Activated T-helper 2 cell treated with anti-CD3 and anti-CD28 coated beads, Interferon-gamma antibody, Interleukin-2, Interleukin-4, amounts not matched to agents 10 μg/mL and 5 μg/mL and 100 μg/mL, durations not matched to agents 14 hours and 24 hours and 36 hours (primary cell): Measurements from ENCODE around the gene ASIC3. TPM values are rescaled to one million over a fixed set of nuclear protein-coding genes. Genes with fewer than 3 reads are reported as not detected.
A peak's percentile ranks its signal among the peaks of the same experiment; 100 is the strongest.
"Not testable (repeated sequence)": the region's sequence is repeated elsewhere in the genome, so short reads cannot be mapped to it uniquely, and the experiment has no call there.

Source experiments
- DNase-seq: peaks from one replicate; pipeline ENCODE4 v3.0.0; 2021; ENCODE audit warnings: low spot score
- H3K27ac Mint-ChIP-seq: one replicate; pipeline ENCODE4 v1.8.0; 2021; ENCODE audit warnings: mixed read lengths
- H3K27me3 Mint-ChIP-seq: one replicate; pipeline ENCODE4 v1.8.0; 2021; ENCODE audit warnings: low read depth, mixed read lengths
- H3K36me3 Mint-ChIP-seq: one replicate; pipeline ENCODE4 v1.8.0; 2021; ENCODE audit warnings: low read depth, mixed read lengths
- H3K4me1 Mint-ChIP-seq: one replicate; pipeline ENCODE4 v1.8.0; 2021; ENCODE audit warnings: low read depth, mixed read lengths
- H3K4me3 Mint-ChIP-seq: one replicate; pipeline ENCODE4 v1.8.0; 2021; ENCODE audit warnings: low read depth, mild to moderate bottlenecking, moderate library complexity, mixed read lengths
- H3K9me3 Mint-ChIP-seq: one replicate; pipeline ENCODE4 v1.8.0; 2021; ENCODE audit warnings: mixed read lengths
- intact Hi-C: fragments of 100-400 bp; cut with micrococcal nuclease; formaldehyde crosslinking; loops from one replicate; pipeline ENCODE4 v1.15.1; 2023
- total RNA-seq: library from RNA; stranded (reverse); gene quantifications from 2 replicates; pipeline ENCODE4 v1.2.3, GENCODE V29; 2022

The ASIC3 gene
- total RNA-seq, 1 donor from 2014 or later: 4.0 TPM

DNA sequence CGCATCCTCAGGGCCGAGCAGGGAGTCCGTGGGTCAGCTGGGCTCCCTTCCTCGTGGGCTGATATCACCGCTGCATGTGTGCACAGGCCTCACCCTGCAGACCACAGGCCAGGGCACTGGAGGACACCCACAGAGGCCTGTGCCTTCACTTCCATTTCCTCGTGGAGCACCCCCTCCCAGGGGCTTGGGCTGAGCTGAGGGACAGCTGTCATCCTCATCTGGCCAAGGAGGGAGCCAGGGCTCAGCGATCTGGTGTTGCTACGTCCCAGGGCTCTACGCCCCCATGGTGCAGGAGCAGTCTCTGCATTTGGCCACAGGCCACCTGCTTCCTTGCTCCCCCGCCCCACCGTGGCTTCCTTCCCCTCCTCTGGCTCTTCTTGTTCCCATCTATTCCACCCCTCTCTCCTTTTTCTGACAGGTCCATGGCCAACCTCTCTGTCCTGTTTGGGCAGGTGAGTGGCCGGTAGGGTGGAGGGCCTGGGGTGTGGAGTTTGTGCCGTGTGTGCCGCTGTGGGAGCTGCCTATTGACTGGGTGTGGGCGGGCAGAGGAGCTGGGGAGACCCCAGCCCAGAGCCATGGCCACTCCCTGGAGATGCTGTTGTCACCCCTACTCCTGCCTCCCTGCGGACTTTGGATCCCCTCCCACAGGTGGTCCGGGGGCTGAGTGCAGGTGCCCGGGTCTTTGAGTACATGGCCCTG, 8.3 kb upstream of the ASIC3 start:
- Mint-ChIP-seq H3K4me1 (peaks cover 15% of the 10 kb centered on the region), H3K27ac (peak overlapping the region; percentile 91), H3K4me3 (no peak overlapping the region), H3K9me3 (no peaks in the 10 kb centered on the region), H3K36me3 (peaks cover 19% of the 10 kb centered on the region), H3K27me3 (no peaks in the 10 kb centered on the region)
- intact Hi-C loops: loop anchor here (1.0 kb wide), 2 partner anchors 12 to 18 kb away; partner anchors contain the start of gene ABCB8
- DNase-seq: no peak

DNA sequence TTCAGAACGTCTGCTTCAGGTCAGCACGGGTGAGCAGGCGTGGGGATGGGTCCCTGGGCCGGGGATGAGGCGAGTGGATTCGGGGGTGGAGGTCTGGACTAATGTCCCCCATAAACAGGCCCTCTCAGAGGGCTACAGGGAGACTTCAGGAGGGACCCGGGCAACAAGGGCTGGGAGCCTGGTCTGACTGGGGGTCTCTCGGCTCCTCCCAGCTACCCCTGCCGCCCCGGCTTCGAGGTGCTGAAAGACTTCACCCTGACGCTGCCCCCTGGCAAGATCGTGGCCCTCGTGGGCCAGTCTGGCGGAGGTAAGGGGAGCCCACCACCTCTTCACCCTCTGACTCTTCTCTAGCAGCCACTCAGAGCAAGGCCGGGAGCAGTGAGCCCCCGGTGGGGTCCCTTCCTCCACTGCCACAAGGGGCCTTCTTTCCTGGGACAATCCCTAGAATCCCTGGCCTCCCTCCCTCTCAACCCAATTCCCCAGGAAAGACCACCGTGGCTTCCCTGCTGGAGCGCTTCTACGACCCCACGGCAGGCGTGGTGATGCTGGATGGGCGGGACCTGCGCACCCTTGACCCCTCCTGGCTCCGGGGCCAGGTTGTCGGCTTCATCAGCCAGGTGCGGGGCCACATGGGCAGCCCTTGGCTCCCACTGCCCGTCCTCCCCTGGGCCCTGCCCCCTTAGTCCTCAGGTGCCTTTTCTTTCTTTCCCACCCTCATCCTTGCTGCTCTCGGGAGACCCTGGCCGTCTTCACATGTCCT, 7.5 kb upstream of the ASIC3 start:
- H3K9me3 Mint-ChIP-seq: no peaks in the 10 kb centered on the region
- intact Hi-C loops: no loop called here
- peaks cover 15% of the 10 kb centered on the region for H3K4me1 Mint-ChIP-seq
- no peaks in the 10 kb centered on the region for H3K27me3 Mint-ChIP-seq
- no peak overlapping the region for H3K4me3 Mint-ChIP-seq
- H3K36me3 Mint-ChIP-seq: peaks cover 14% of the 10 kb centered on the region
- DNase-seq: no peak
- H3K27ac Mint-ChIP-seq: no peak overlapping the region

DNA sequence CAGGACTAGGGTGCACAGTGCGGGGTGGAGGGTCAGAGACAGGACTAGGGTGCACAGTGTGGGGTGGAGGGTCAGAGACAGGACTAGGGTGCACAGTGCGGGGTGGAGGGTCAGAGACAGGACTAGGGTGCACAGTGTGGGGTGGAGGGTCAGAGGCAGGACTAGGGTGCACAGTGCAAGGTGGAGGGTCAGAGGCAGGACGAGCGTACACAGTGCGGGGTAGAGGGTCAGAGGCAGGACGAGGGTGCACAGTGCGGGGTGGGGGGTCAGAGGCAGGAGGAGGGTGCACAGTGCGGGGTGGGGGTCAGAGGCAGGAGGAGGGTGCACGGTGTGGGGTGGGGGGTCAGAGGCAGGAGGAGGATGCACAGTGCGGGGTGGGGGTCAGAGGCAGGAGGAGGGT, 4.9 kb upstream of the ASIC3 start:
- H3K36me3 Mint-ChIP-seq, H3K27ac Mint-ChIP-seq, H3K9me3 Mint-ChIP-seq, intact Hi-C loops, DNase-seq, H3K27me3 Mint-ChIP-seq, H3K4me3 Mint-ChIP-seq: not testable (repeated sequence)
- peaks cover 15% of the 10 kb centered on the region for H3K4me1 Mint-ChIP-seq

DNA sequence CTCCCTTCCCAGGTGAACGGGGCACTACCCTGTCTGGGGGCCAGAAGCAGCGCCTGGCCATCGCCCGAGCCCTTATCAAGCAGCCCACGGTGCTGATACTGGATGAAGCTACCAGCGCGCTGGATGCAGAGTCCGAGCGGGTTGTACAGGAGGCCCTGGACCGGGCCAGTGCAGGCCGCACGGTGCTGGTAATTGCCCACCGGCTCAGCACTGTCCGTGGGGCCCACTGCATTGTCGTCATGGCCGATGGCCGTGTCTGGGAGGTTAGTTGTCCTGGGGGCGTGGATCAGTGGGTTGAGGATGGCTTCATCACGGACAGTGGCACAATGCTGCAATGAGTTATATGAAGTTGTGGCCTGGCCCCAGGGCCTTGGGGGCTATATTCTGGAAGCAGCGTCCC, 4.4 kb upstream of the ASIC3 start:
- no peak overlapping the region for H3K27ac Mint-ChIP-seq
- intact Hi-C loops: no loop called here
- no peak for DNase-seq
- no peaks in the 10 kb centered on the region for H3K9me3 Mint-ChIP-seq
- H3K4me3 Mint-ChIP-seq: no peak overlapping the region
- H3K36me3 Mint-ChIP-seq: peaks cover 3% of the 10 kb centered on the region
- H3K27me3 Mint-ChIP-seq: no peaks in the 10 kb centered on the region
- H3K4me1 Mint-ChIP-seq: peaks cover 11% of the 10 kb centered on the region

DNA sequence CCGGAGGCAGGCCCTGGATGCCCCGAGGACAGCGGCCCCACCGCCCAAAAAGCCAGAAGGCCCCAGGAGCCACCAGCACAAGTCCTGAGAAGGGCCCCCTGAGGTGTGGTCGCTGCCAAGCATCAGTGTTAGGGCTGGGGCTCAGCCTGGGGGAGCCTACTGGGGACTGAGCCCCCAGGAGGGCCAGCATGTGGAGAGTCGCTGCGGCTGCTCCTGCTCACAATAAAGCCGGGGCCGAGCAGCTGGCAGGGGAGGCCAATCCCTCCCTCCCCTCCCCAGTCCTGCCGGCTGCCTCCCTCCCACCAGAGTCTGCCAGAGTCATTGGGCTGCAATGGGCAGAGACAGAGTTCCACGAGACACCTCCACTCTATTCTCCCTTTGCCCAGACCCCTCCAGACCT, 3.1 kb upstream of the ASIC3 start:
- intact Hi-C loops: no loop called here
- peaks cover 3% of the 10 kb centered on the region for H3K27me3 Mint-ChIP-seq
- no peaks in the 10 kb centered on the region for H3K4me1 Mint-ChIP-seq

DNA sequence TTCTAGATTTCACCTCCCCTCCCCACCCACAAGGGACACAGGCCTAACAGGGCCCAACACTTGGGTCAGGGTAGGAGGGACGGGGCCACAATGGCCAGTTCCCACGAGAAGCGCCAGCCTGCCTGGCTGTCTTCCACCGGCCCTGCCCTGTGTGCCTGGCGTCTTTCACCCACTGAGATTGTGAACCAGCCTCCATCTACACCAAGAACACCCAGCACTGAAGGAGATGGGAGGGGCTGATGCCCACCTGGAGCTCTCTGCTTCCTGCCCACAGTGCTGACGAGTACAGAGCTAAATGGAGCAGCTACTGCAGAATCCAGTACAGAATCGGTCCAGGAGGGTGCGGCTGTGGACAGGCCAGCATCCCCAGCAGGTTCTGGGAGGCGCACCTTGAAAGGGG, 2.4 kb upstream of the ASIC3 start:
- H3K27ac Mint-ChIP-seq: no peak overlapping the region
- no peaks in the 10 kb centered on the region for H3K9me3 Mint-ChIP-seq
- H3K36me3 Mint-ChIP-seq: no peaks in the 10 kb centered on the region
- peaks cover 3% of the 10 kb centered on the region for H3K27me3 Mint-ChIP-seq
- no peak overlapping the region for H3K4me3 Mint-ChIP-seq
- no peak for DNase-seq
- intact Hi-C loops: no loop called here
- H3K4me1 Mint-ChIP-seq: no peaks in the 10 kb centered on the region

More for the DNA sequence above, 3.1 kb upstream of the ASIC3 start:
- peak overlapping the region; percentile 38 for H3K27ac Mint-ChIP-seq
- no peak overlapping the region for H3K4me3 Mint-ChIP-seq
- H3K36me3 Mint-ChIP-seq: no peaks in the 10 kb centered on the region
- no peak for DNase-seq
- no peaks in the 10 kb centered on the region for H3K9me3 Mint-ChIP-seq

DNA sequence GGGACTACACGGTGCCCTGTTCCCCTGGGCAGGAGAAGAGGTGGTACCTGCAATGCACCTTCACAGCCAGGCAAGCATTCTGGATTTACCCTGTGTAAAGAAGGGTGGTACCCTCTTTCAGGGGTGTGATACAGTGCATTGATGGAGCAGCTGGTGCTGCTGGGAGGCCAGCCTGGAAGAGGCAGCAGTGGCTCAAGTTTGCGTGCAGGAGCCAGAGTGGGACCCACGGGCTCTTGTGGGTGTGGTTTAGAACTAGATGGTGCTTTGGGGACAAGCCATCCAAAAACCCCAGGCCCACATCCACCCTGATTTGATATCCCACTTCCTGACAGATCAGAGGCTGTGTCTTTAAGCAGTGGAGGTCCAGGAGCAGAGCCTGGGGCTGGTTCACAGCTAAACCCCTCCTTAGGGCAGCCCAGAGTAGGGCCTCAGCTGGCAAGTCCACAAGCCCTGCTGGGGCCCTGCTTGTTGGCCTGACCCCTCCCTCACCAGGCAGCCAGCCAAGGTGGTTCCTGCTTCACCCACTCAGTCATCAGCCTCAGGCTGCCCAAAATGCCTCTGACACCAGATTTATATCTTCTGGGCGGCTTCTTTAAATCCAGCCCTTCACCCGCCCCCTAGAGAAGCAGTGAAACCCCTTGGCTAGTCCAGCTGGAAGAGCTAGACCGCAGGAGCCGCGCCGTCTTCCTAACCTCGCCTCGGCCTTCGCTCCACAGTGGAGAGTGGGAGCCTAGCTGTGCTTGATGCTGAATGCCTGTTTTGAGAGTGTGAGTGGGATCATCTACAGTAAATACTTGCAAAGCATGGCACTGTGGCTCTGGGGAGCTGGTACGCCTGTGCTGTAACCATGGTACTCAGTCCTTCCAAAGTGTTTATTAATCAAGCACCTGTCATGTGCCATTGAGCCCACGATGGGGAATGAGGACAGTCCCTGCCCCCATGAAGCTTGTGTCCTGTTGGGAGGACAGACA, 1.4 kb upstream of the ASIC3 start:
- H3K4me1 Mint-ChIP-seq: no peaks in the 10 kb centered on the region

DNA sequence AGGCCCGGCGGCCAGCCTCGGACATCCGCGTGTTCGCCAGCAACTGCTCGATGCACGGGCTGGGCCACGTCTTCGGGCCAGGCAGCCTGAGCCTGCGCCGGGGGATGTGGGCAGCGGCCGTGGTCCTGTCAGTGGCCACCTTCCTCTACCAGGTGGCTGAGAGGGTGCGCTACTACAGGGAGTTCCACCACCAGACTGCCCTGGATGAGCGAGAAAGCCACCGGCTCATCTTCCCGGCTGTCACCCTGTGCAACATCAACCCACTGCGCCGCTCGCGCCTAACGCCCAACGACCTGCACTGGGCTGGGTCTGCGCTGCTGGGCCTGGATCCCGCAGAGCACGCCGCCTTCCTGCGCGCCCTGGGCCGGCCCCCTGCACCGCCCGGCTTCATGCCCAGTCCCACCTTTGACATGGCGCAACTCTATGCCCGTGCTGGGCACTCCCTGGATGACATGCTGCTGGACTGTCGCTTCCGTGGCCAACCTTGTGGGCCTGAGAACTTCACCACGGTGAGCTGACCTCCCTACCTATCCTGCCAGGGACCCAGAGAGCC, 656 bp downstream of the ASIC3 start:
- DNase-seq: no peak
- H3K36me3 Mint-ChIP-seq: peaks cover 7% of the 10 kb centered on the region
- peaks cover 3% of the 10 kb centered on the region for H3K27me3 Mint-ChIP-seq
- intact Hi-C loops: no loop called here
- H3K4me1 Mint-ChIP-seq: peaks cover 2% of the 10 kb centered on the region
- H3K27ac Mint-ChIP-seq: no peak overlapping the region
- no peak overlapping the region for H3K4me3 Mint-ChIP-seq
- no peaks in the 10 kb centered on the region for H3K9me3 Mint-ChIP-seq

More for the DNA sequence above, 1.4 kb upstream of the ASIC3 start:
- Mint-ChIP-seq H3K36me3 (no peaks in the 10 kb centered on the region), H3K27ac (no peak overlapping the region), H3K4me3 (no peak overlapping the region), H3K27me3 (peaks cover 3% of the 10 kb centered on the region), H3K9me3 (no peaks in the 10 kb centered on the region)
- no peak for DNase-seq
- intact Hi-C loops: no loop called here

DNA sequence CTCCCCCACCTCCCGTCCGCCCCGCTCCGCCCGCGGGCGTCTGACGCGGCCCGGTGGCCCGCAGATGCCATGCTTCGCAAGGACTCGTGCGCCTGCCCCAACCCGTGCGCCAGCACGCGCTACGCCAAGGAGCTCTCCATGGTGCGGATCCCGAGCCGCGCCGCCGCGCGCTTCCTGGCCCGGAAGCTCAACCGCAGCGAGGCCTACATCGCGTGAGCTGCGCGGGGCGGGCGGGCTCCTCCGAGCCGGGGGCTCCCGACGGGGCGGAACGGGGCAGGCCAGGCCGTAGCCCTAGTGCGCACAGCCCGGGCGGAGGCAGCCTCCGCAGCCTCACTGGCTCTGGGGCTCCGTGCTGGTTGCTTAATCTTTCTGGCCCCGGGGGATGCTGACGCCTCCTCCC, 2.8 kb downstream of the ASIC3 start:
- no peak overlapping the region for H3K4me3 Mint-ChIP-seq
- peak; percentile 67 for DNase-seq
- H3K27ac Mint-ChIP-seq: no peak overlapping the region
- intact Hi-C loops: no loop called here
- peaks cover 14% of the 10 kb centered on the region for H3K36me3 Mint-ChIP-seq
- H3K4me1 Mint-ChIP-seq: peaks cover 2% of the 10 kb centered on the region
- H3K27me3 Mint-ChIP-seq: peaks cover 3% of the 10 kb centered on the region
- H3K9me3 Mint-ChIP-seq: no peaks in the 10 kb centered on the region

DNA sequence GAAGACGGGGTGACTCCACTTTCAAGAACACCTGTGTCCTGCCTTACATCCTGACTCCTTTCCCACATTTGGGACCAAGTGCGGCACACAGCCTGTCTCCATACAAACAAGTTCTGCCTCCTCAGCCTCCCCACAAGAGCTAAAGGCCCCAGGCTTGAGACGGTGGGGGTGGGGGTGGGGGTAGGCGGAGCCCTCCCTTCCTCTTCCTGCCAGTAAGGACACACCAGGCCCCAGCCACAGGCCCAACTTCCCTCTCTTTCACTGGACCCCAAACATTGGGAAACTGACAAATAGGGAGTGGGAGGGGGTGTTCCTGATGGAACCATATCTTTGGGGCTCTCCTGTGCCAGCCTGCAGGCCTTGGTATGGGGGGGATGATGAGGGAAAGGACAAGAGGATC, 4.8 kb downstream of the ASIC3 start:
- Mint-ChIP-seq H3K9me3 (no peaks in the 10 kb centered on the region), H3K36me3 (peaks cover 14% of the 10 kb centered on the region), H3K4me1 (peaks cover 13% of the 10 kb centered on the region), H3K27ac (no peak overlapping the region), H3K27me3 (peaks cover 3% of the 10 kb centered on the region), H3K4me3 (no peak overlapping the region)
- no peak for DNase-seq
- intact Hi-C loops: no loop called here

DNA sequence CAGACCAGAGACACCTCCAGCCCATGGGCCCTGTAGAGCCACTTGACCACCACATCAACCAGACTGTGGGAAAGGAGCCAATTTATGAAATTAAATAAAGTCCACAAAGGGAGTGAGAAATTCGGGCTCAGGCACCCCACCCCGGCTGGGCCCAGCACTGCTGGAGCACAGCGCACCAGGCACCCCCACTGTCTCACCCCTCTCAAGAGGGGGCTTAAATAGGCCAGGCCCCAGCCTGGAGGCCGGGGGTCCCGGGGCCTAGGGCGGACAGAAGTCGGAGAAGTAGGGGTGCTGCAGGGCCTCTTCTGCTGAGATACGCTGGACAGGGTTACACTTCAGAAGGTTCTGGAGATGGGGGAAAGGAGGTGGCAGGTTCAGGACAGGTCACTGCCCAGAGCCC, 5.4 kb downstream of the ASIC3 start:
- H3K27ac Mint-ChIP-seq: no peak overlapping the region
- peaks cover 3% of the 10 kb centered on the region for H3K27me3 Mint-ChIP-seq
- no peaks in the 10 kb centered on the region for H3K9me3 Mint-ChIP-seq
- H3K36me3 Mint-ChIP-seq: peaks cover 14% of the 10 kb centered on the region
- peaks cover 17% of the 10 kb centered on the region for H3K4me1 Mint-ChIP-seq
- no peak overlapping the region for H3K4me3 Mint-ChIP-seq
- intact Hi-C loops: no loop called here
- no peak for DNase-seq

DNA sequence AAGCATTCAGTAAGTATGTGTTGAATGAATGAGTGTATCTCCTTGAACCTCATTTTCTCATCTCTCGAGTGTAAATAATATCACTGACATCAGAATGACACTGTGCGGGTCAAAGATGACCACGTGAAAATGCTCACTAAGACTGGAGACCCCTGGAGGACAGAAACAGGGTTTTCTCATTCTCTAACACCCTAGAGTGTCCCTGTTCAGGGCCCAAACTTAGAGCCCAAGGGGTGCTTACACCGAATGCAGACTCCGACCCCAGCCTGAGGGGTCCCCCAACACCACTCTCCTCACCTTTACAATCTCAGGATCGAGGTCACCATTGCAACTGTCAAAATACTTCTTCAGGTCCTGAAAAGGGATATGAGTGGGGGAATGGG, 7.9 kb downstream of the ASIC3 start:
- intact Hi-C loops: loop anchor here (5.0 kb wide), 2 partner anchors 44 to 1219 kb away; partner anchors contain the start of gene ZNF862
- no peak for DNase-seq
- no peaks in the 10 kb centered on the region for H3K9me3 Mint-ChIP-seq
- peaks cover 25% of the 10 kb centered on the region for H3K4me1 Mint-ChIP-seq
- H3K27ac Mint-ChIP-seq: no peak overlapping the region
- peak overlapping the region; percentile 94 for H3K4me3 Mint-ChIP-seq
- peaks cover 14% of the 10 kb centered on the region for H3K36me3 Mint-ChIP-seq
- H3K27me3 Mint-ChIP-seq: no peaks in the 10 kb centered on the region
